ENCODE results near the gene MYO10. TPM values are rescaled to one million over a fixed set of nuclear protein-coding genes. Genes with fewer than 3 reads are reported as not detected.
"Not testable (repeated sequence)": the region's sequence is repeated elsewhere in the genome, so short reads cannot be mapped to it uniquely, and the experiment has no call there.

MYO10 gene
- total RNA-seq, 1 donor from 2014 or later = 21.2 TPM

DNA sequence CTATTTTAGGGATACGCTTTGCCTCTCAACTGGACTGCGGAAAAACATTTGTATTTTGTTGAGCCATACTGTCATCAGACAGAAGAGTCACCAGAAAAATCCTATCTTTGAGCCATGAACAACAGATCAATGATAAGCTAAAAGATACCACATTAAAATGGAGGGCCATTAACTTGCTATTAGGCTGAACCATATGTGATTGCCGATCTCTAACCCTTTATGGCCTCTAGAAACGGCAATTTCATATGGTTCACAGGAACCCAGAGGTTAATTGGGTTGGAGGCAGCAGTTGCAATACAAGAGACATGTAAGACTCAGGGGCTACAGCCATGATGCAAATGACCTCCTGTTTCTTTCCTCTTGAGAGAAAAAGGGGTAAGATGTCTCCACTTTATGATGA lies 69.8 kb downstream of the MYO10 start:
- DNase-seq (ENCODE audit: low spot score) = no peak

DNA sequence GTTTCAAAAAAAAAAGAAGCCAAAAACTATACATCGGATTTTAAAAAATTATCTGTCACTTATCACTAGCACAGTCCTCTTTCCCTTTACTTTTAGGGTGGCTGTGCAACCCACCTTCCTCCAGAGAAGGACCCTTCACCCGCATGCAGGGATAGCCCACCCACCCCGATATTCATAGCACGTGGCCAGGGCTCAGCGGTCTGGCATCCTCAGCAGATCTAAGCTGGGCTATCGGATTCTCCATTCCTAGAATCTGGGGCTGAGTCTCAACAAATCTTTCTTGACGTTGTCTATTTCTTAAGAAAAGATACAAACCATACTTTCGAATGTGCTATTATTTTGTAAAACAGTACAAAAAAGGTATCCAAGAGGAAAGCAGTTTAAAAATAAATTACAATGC lies 70.9 kb downstream of the MYO10 start:
- DNase-seq (ENCODE audit: low spot score) = no peak

DNA sequence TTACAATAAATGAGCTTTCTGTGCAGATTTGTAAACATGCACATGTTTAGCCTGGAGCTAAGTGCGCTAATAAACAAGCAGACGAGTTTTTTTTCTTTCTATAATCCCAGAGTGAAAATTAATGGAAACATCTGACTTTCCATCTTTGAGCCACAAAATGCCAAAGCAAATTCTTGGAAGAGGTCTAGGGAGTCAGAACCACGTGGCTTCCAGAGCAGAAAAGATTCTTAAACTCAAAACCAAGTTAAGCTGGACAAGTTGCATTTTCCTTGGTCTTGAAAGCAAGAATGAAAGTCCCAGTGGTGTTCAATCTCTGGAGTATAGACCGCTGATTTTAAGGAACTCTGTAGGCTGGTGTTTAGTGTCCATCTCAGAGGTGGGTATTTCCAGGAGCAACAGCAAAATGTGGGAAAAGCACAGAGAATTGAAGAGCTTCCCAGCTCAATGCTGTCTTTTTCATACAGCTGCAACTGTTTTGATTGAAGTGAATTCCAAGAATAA lies 71.4 kb downstream of the MYO10 start:
- no peak for DNase-seq (ENCODE audit: low spot score)

DNA sequence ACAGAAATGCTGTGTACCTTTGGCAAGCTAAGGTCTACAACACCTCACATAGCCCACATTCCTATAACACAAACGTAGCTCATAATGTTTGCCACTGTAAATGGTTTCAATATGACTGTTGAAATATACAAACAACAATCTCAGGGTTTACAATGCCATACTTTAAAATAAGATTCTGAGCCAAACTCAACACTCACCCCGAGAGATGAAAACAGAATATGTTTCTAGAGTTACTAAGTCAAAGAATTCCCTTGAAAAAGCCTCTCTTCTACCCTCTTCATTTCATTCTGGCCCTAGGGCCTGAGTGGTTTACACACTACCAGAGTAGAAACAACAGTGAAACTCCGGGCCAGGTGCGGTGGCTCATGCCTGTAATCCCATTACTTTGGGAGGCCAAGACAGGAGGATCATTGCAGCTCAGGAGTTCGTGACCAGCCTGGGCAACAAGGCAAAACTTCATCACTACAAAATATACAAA lies 72.6 kb downstream of the MYO10 start:
- DNase-seq (ENCODE audit: low spot score) = no peak

DNA sequence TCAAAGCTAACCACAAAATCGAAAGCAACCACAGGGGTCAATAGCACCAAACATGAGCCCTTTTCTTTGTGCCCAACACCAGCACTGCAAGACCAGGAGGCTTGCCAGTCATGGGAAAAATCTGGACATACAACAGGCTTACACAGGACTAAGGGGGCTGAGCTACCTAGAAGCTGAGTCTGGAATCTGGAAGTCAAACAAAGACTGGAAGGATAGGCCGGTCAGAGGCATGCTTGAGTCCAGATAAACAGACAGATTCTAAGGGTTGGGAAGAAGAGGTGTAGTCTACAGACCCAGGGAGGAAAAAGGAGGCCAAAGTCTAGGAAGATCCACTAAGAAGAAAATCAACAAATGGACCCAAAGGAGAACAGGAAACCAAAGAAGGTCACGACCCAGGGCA lies 73.3 kb downstream of the MYO10 start:
- DNase-seq (ENCODE audit: low spot score) = no peak

DNA sequence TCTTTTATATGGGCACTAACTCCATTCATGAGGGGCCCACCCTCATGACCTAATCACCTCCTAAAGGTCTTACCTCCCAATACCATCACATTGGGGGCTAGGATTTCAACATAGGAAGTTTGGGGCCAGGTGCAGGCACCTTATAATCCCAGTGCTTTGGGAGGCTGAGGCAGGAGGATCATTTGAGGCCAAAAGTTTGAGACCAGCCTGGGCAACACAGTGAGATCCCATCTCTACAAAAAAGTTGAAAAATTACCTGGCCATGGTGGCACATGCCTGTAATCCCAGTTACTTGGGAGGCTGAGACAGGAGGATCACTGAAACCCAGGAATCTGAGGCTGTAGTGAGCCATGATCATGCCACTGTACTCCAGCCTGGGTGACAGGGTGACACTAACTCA lies 76.7 kb downstream of the MYO10 start:
- no peak for DNase-seq (ENCODE audit: low spot score)

DNA sequence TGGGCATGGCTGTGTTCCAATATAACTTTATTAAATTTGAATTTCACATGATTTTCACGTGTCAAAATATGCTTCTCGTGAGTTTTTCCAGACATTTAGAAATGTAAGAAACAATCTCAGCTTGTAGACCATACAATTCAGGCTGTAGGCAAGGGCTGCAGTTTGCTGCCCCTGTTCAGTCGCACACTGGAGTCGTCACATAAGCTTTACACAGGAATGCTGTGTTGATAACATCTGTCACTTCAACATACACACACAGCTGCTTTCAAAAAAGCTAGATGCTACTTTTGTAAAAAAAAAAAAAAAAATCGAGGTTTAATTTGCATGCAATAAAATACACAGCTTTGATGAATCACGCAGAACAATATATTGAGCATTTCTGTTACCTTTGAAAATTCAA lies 77.9 kb downstream of the MYO10 start:
- no peak for DNase-seq (ENCODE audit: low spot score)

DNA sequence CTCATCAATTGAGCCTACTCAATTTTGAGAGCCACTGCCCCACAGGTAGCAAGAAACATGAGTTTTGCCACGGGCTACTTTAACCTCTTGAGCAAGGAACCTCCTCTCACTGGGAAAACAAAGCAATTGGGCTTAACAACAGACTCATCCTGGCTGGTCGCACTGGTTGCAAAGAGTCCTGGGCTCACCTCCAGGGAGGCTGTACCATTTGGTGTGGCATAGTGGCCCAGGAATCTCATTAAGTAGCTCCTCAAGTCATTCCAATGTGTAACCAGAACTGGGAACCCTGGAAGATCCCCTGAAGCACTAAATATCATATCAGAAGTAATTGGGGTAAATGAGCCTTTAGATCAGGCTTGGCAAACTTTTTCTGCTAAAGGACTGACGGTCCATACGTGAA lies 78.5 kb downstream of the MYO10 start:
- no peak for DNase-seq (ENCODE audit: low spot score)

DNA sequence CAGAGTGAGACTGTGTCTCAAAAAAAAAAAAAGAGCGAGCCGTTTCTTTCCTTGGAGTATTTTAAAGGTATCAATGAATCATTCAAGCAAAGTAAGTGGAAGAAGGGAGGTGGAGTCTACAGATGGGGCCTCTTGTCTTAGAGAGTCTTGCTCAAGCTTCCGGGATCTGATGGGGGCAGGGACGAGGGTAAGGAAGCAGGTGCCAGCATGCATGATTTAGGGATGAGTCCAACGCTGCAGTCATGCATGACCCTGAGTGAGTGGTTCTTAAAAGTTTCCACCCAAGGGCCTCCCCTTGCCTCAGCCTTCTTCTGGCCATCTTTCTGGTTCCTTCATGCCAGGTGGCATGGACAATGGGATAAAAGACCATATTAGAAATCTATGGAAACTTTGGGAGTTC lies 79.6 kb downstream of the MYO10 start:
- no peak for DNase-seq (ENCODE audit: low spot score)

DNA sequence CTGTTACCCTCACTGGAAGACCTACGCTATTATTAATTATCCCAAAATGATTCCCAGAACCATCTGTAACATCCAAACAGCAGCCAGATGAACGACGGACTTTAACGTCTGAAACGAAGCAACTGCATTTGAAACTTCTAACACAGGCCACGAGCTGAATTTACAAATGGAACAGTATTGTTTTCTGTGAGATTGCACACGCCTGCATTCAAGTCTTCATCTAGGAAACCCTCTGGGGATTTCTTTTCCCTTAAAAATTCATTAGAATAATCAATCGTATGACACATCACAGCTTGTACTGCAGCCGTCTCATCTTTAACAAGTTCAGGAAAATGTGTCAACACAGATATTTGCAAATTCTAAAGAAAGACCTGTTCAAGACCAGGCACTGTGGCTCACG lies 80.2 kb downstream of the MYO10 start:
- no peak for DNase-seq (ENCODE audit: low spot score)

DNA sequence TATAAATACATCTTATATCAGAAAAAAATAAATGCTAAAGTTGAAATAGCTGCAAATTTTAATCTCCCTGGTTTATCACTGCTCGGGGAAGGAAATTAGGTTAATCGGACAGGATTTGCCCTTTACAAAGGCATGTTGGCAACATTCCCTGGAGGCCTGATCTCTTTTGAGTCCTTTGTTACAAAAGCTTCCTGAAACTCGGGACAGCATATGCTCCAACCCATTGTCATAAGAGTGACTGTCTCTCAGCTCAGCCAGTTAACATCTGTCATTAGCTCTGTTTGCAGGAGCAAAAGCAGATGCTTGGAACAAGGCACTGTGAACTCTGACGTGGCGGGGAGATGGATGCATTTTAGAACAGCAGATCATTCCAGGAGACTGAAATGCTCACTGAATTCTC lies 80.6 kb downstream of the MYO10 start:
- DNase-seq (ENCODE audit: low spot score) = no peak

DNA sequence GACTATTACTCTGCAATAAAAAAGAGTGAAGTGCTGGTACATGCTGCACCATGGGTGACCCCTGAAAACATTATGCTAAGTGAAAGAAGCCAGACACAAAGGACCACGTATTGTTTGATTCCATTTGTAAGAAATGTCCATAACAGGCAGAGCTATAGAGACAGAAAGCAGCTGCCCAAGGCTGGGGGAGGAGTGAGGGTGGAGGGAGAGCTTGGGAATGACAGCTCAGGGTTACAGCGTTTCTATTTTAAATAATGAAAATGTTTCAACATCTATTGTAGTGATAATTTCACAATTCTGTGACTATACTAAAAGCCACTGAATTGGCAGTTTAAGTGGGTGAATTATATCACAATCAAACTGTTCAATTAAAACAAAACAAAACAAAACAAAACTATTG lies 81.7 kb downstream of the MYO10 start:
- DNase-seq (ENCODE audit: low spot score) = no peak

DNA sequence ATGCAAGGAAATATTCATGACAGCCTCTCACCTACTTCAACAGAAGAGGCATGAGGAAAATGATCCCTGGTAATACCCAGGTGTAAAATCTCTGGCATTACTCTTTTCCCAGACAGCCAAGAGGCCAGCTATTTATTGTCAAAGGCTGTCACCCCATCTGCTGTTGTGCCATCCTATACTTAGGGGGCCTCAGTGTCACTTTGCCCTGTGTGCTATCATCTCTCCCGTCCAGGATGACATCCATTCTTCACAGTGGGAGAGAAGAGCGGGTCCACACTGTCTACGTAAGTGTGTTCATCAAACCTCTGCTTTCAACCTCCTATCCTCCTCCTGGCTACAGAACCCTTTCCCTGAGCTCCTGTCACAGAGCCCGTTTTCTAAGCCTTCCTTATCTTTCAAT lies 82.6 kb downstream of the MYO10 start:
- no peak for DNase-seq (ENCODE audit: low spot score)

DNA sequence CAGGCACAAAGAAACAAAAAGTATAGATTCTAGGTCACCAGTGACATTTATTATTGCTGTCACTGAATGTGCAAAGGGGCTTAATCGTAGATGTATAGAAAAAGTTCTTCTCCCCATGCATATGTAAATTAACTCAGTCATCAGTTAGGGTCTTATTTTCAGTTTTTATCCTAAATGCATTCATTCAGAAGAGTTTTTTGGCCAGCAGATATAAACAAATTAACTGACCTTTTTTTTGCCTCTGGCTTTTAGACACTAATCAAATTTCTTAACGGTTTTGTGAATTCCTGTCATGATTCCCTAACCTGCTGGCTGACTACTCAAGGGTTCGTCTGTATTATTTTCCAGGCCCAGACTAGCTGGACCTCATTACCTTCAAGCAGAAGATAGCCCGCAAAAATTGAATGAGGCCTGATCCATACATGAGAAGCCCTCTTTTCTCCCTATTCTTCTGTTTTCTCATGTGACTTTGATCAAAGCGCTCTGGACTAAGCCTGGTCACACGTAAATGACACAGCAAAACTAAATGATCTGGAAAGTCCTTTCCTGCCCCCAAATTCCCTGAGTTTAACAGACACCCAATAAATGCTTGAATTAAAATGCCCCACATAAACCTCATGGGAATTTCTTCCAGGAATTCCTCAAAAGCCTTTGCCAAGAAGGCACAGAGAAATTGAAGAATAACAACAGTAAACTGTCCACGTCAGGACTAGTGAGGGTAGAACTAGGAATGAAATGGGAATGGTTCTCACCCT lies 83.7 kb downstream of the MYO10 start:
- no peak for DNase-seq (ENCODE audit: low spot score)

DNA sequence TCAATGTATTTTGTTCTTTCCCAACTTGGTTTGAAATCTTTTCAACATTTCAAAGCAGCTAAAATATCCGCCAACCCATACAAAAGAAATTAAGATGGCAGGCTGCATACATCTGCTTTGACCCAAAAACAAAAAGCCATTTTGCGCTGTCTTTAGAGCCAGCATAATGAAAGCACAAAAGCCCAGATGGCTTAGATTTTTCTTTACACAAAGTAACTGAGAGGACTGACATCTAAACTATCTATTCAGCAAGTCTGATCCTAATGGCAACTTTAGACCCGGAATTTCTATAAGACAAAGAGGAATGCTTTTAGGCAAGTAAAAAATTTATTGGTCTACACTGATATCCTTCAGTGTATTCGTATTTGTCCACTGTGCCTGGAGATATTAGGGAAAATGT lies 86.3 kb downstream of the MYO10 start:
- DNase-seq (ENCODE audit: low spot score) = no peak

DNA sequence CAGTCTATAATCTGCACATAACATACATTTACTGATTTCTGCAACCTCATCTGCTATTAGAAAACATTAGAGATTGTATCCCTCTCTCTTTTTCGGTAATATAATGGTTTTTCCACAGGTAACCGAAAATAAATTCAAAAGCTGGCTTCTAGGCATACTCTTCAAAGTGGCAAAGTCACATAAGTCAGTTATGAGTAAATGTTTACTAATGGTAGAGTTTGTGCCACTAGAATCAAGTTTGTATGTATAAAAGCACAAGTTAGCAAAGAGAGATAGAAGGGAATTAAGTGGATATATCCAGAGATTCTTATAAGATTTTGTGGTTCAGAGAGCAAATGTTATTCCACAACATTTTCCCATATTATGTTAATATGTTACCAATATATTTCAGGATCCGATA lies 86.9 kb downstream of the MYO10 start:
- no peak for DNase-seq (ENCODE audit: low spot score)

DNA sequence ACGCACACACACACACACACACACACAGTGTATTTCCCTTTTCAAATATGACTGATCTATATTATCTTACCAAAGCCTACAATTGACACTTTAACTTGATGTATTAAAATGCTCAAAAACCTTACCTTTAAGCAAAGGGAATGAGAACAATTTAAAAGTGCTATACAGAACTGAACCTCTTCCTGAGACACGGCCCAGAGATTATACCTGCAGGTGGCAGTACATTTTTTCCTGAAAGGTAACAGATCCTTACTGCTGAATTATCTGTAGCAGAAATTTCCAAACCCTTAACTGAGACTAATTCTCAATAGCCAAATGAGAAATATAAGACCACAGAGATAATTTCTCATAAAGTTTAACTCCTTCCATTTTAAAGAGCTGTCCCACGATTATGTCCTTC lies 91.1 kb downstream of the MYO10 start:
- no peak for DNase-seq (ENCODE audit: low spot score)

DNA sequence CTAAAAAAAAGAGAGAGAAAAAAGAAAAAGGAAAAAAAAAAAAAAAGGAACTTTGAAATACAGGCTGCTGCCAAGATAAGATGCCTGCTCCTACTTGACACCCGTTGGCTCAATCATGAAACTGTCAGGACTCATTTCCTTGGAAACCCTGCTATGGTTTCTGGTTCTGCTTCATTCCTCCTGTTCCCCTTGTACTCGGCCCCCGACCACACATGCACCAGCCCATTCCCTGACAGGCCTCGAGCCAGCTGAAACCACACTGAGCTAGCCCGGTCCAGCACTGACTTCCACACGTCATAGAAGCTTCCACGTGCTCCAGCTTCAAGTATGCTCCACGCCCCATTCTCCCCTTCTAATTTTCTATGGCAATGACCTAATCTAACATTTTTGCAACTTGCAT lies 93.2 kb downstream of the MYO10 start:
- no peak for DNase-seq (ENCODE audit: low spot score)

DNA sequence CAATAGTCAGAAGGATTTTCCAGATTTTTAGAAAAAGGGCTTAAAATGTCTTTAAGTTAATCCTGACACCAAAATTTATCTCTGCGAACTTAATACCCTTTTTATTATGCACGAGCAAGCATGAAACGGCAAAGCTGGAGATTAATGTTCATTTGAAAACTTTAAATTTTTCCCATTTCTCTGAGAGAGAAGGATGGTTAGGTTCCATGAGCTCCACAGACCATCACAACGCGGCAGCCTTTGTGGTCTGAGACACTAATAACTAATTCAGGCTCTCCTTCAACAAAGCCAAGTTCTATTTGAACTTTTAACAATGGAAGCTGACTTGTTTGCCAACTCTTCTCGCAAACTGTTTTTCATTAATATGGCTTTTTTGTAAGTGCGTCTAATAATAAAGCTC lies 94.7 kb downstream of the MYO10 start:
- no peak for DNase-seq (ENCODE audit: low spot score)

DNA sequence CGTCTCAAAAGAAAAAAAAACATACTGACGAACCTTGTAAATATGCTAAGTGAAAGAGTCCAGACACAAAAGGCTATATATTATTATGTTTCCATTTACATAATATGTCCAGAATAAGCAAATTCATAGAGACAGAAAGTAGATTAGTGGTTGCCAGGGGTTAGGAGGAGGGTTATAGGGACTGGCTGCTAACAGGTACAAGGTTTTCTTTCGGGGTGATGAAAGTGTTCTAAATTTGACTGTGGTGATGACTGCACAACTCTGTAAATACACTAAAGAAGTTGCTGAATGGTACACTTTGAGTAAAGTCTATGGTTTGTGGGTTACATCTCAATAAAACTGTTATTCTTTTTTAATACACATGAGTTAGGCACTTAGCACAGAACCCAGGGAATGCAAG lies 98.8 kb downstream of the MYO10 start:
- no peak for DNase-seq (ENCODE audit: low spot score)

DNA sequence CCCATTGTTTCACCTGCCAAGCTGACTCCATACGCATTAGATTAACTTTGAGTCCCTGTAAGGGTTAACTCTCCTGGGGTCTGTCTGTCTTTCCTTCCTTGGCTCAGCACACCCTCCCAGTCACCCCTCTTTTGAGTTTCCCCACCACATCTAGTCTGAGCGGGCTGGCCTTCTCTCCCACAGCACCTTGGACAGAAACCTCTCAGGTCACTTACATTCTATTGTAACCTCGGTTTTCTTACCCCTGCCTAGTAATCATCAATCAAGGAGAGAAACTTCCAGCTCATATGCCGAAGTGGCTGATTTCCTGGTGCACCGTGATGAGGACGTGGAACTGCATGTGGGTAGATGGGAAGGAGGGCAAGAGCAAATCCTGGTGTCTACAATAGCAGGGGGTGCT lies 102.1 kb downstream of the MYO10 start:
- no peak for DNase-seq (ENCODE audit: low spot score)

DNA sequence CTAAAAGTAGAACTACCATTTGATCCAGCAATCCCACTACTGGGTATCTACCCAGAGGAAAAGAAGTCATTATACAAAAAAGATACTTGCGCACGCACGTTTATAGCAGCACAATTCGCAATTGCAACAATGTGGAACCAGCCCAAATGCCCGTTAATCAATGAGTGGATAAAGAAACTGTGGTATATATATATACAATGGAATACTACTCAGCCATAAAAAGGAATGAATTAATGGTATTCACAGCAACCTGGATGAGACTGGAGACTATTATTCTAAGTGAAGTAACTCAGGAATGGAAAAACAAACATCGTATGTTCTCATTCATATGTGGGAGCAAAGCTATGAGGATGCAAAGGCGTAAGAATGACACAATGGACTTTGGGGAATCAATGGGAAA lies 104.8 kb downstream of the MYO10 start:
- not testable (repeated sequence) for DNase-seq (ENCODE audit: low spot score)

DNA sequence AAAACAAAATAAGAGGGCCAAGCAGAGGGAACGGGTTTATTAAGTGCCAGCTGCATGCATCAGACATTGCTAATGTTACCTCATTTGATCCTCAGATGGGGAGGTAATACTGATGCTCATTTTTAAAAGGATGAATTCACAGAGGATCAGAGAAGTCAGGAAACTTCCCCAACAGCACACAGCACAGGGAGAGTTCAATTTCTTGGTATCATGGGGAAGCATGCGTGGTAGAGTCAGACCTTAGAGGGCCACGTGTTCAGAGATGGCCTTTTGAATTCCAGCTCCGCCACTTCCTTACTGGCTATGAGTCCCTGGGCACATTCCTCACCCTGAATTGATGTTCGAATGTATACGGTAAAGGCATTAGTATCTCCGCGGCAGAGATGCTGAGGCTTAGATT lies 108.3 kb downstream of the MYO10 start:
- no peak for DNase-seq (ENCODE audit: low spot score)
